LNCaP clone FGC (cell line): ENCODE results near the gene ABI3.

Experiments used
- DNase-seq: peaks from one replicate; pipeline ENCODE4 v3.0.0-alpha.2; 2011; ENCODE audit warnings: low read depth
- H3K4me3 ChIP-seq: 2 replicates; pipeline ENCODE4 v1.5.1; 2011; ENCODE audit warnings: mild to moderate bottlenecking, low read depth, low read length, control low read depth
- CTCF ChIP-seq: IDR thresholded peaks from 2 replicates; pipeline ENCODE4 v1.5.1; 2012; ENCODE audit warnings: mild to moderate bottlenecking; ENCODE audit not compliant: control insufficient read depth, insufficient read depth; ENCODE audit errors: extremely low read depth

Gene ABI3

GRCh38 chr17:49191917-49192741, 18.4 kb upstream of the ABI3 start:
- H3K4me3 ChIP-seq, result peak overlapping the region; percentile 74
- TF ChIP-seq CTCF, result peak; percentile 35; the same call in 1 of the 2 replicates
- peak; percentile 72 for DNase-seq

GRCh38 chr17:49193513-49194296, 16.8 kb upstream of the ABI3 start:
- no peak for DNase-seq
- TF ChIP-seq CTCF, result no peak
- peak overlapping the region; percentile 74 for H3K4me3 ChIP-seq

GRCh38 chr17:49194297-49194607, 16.3 kb upstream of the ABI3 start:
- no peak overlapping the region for H3K4me3 ChIP-seq
- no peak for DNase-seq
- no peak for TF ChIP-seq CTCF

- H3K4me3 ChIP-seq, result no peak overlapping the region
- no peak for TF ChIP-seq CTCF
- no peak for DNase-seq
Measured at GRCh38 chr17:49195751-49196150, 14.8 kb upstream of the ABI3 start.

GRCh38 chr17:49196520-49196919, 14.0 kb upstream of the ABI3 start:
- no peak overlapping the region for H3K4me3 ChIP-seq
- no peak for DNase-seq
- TF ChIP-seq CTCF, result no peak

- DNase-seq, result no peak
- no peak overlapping the region for H3K4me3 ChIP-seq
- TF ChIP-seq CTCF, result no peak
Measured at GRCh38 chr17:49197346-49197998, 13.0 kb upstream of the ABI3 start.
